GM19452 (cell line): ENCODE data around the gene MAPK8IP2.
"Not testable (repeated sequence)": the region's sequence is repeated elsewhere in the genome, so short reads cannot be mapped to it uniquely, and the experiment has no call there.

Source experiments
- ATAC-seq: cut with Tn5 transposase; IDR thresholded peaks from one replicate; pipeline ENCODE4 v1.9.1; 2021; ENCODE audit not compliant: unreplicated experiment

Gene MAPK8IP2

GRCh38 chr22:50633771-50634170 lies 33.2 kb downstream of the MAPK8IP2 start:
- ATAC-seq = no peak

GRCh38 chr22:50635591-50635990 lies 35.0 kb downstream of the MAPK8IP2 start:
- ATAC-seq = no peak

GRCh38 chr22:50640296-50640695 lies 39.7 kb downstream of the MAPK8IP2 start:
- not testable (repeated sequence) for ATAC-seq

- no peak for ATAC-seq
Observed at GRCh38 chr22:50640857-50641647, 40.5 kb downstream of the MAPK8IP2 start.

- no peak for ATAC-seq
Observed at GRCh38 chr22:50641696-50642607, 41.4 kb downstream of the MAPK8IP2 start.

GRCh38 chr22:50643021-50643820 lies 42.6 kb downstream of the MAPK8IP2 start:
- not testable (repeated sequence) for ATAC-seq

- not testable (repeated sequence) for ATAC-seq
Observed at GRCh38 chr22:50643821-50644101, 43.2 kb downstream of the MAPK8IP2 start.

GRCh38 chr22:50653256-50653655 lies 52.7 kb downstream of the MAPK8IP2 start:
- ATAC-seq = no peak

GRCh38 chr22:50654664-50655063 lies 54.1 kb downstream of the MAPK8IP2 start:
- not testable (repeated sequence) for ATAC-seq

GRCh38 chr22:50656122-50657070 lies 55.8 kb downstream of the MAPK8IP2 start:
- ATAC-seq = no peak

- no peak for ATAC-seq
Observed at GRCh38 chr22:50657925-50658324, 57.3 kb downstream of the MAPK8IP2 start.

- ATAC-seq = not testable (repeated sequence)
Observed at GRCh38 chr22:50659711-50660110, 59.1 kb downstream of the MAPK8IP2 start.

- ATAC-seq = no peak
Observed at GRCh38 chr22:50660306-50660705, 59.7 kb downstream of the MAPK8IP2 start.
